GM12878 (cell line): Measurements from ENCODE around the gene GFOD2. TPM values are rescaled to one million over a fixed set of nuclear protein-coding genes. Genes with fewer than 3 reads are reported as not detected.

Experiments used
- ATAC-seq: fragments of 200-7000 bp; cut with Tn5 transposase; 3 replicates; pipeline ENCODE4 v1.9.1; 2020; ENCODE audit warnings: mild to moderate bottlenecking, moderate library complexity
- BruUV-seq: library from RNA; stranded (reverse); fragments of 400-500 nt; replicated peaks from 2 replicates; lab custom pipeline; 2021; lab: Mats Ljungman, UMichigan
- CTCF ChIA-PET: fragments of 300-600 bp; sonication (Branson Sonifier 250); formaldehyde crosslinking; extraction: SDS; loops from one replicate; lab custom pipeline; 2021; ENCODE audit warnings: inconsistent platforms; lab: Yijun Ruan, JAX
- POLR2A ChIA-PET: fragments of 350-600 bp; formaldehyde crosslinking; extraction: SDS; loops from one replicate; lab custom pipeline; 2021; ENCODE audit warnings: inconsistent platforms; lab: Charles Lee
- RAD21 ChIA-PET: fragments of 300-600 bp; sonication (Branson Sonifier 250); formaldehyde crosslinking; loops from one replicate; lab custom pipeline; 2023; ENCODE audit warnings: antibody characterized with exemption; ENCODE audit not compliant: unreplicated experiment; lab: Charles Lee
- SMC1A ChIA-PET: fragments of 300-600 bp; sonication (Branson Sonifier 250); formaldehyde crosslinking; loops from one replicate; lab custom pipeline; 2023; ENCODE audit not compliant: unreplicated experiment, uncharacterized antibody; lab: Charles Lee
- DNase-seq: peaks from one replicate; pipeline ENCODE4 v3.0.0-alpha.2; 2011; ENCODE audit warnings: low read depth, low spot score
- FAIRE-seq: peaks from 3 replicates; lab custom pipeline; 2011; peaks lifted over from hg19 to GRCh38; lab: Jason Lieb, UNC
- H2AFZ ChIP-seq: 2 replicates; pipeline ENCODE4 v1.6.0; 2011; ENCODE audit warnings: low read depth, low read length, control low read depth; ENCODE audit not compliant: control insufficient read depth
- H3K27ac ChIP-seq: 2 replicates; pipeline ENCODE4 v1.5.1; 2011; ENCODE audit warnings: control low read depth; ENCODE audit not compliant: control insufficient read depth, insufficient read depth
- H3K27me3 ChIP-seq, 2 experiments: replicated peaks in 1 of 2; 2 replicates each; pipeline versions ENCODE4 v1.6.0 to v1.6.1; 2011; ENCODE audit warnings: low read length in 1 of 2; ENCODE audit not compliant: control insufficient read depth in 2 of 2, insufficient read depth in 2 of 2
- H3K36me3 ChIP-seq, 2 experiments: 2 replicates each; pipeline ENCODE4 v1.5.1; 2011; ENCODE audit warnings: low read length in 1 of 2; ENCODE audit not compliant: control insufficient read depth in 2 of 2, insufficient read depth in 2 of 2
- H3K4me1 ChIP-seq: 2 replicates; pipeline ENCODE4 v1.6.1; 2011; ENCODE audit warnings: mild to moderate bottlenecking, low read length, moderate library complexity, mixed read lengths; ENCODE audit not compliant: control insufficient read depth, insufficient read depth
- H3K4me2 ChIP-seq: 2 replicates; pipeline ENCODE4 v1.6.0; 2011; ENCODE audit warnings: control low read depth; ENCODE audit not compliant: control insufficient read depth, insufficient read depth
- H3K4me3 ChIP-seq: fragments of 200-600 bp; sonication (generic); 2 replicates; pipeline ENCODE4 v1.5.1; 2016
- H3K79me2 ChIP-seq: 2 replicates; pipeline ENCODE4 v1.6.0; 2011; ENCODE audit warnings: low read length; ENCODE audit not compliant: control insufficient read depth, insufficient read depth
- H3K9ac ChIP-seq: 2 replicates; pipeline ENCODE4 v1.8.0; 2011; ENCODE audit warnings: low read length, control low read depth, mixed read lengths; ENCODE audit not compliant: control insufficient read depth, insufficient read depth
- H3K9me3 ChIP-seq: replicated peaks from 3 replicates; pipeline ENCODE4 v1.5.1; 2011; ENCODE audit warnings: mild to moderate bottlenecking, low read length; ENCODE audit not compliant: control insufficient read depth, insufficient read depth
- H4K20me1 ChIP-seq: 2 replicates; pipeline ENCODE4 v1.6.0; 2011; ENCODE audit not compliant: control insufficient read depth, insufficient read depth
- EP300 ChIP-seq, 2 experiments: fragments of 150-350 bp in 1 of 2; IDR thresholded peaks; 2 replicates each; pipeline ENCODE4 v1.6.1; 2011 to 2012; ENCODE audit warnings: low read depth in 2 of 2, low read length in 2 of 2, borderline replicate concordance in 1 of 2, improper control_type of control experiment in 1 of 2, inconsistent platforms in 1 of 2; ENCODE audit not compliant: control insufficient read depth in 1 of 2
- FOXM1 ChIP-seq: IDR thresholded peaks from 2 replicates; pipeline ENCODE4 v1.6.1; 2012; ENCODE audit warnings: low read depth, mild to moderate bottlenecking, inconsistent platforms, low read length, moderate library complexity
- JUNB ChIP-seq: IDR thresholded peaks from 2 replicates; pipeline ENCODE4 v1.6.1; 2016; ENCODE audit warnings: antibody characterized with exemption, mild to moderate bottlenecking
- NFYA ChIP-seq: IDR thresholded peaks from 2 replicates; pipeline ENCODE4 v1.6.1; 2011; ENCODE audit warnings: low read depth, mild to moderate bottlenecking, low read length, improper control_type of control experiment, borderline replicate concordance
- RBBP5 ChIP-seq: fragments of 200-600 bp; sonication (generic); conservative IDR thresholded peaks from 2 replicates; pipeline ENCODE4 v1.6.1; 2016
- SPI1 ChIP-seq: IDR thresholded peaks from 2 replicates; pipeline ENCODE4 v1.6.1; 2011; ENCODE audit warnings: low read depth, mild to moderate bottlenecking, low read length, moderate library complexity, borderline replicate concordance; ENCODE audit not compliant: insufficient read depth
- WGBS: methylation state at CpG from one replicate; pipeline ENCODE4 v1.1.6; 2016; ENCODE audit warnings: low lambda C conversion rate; ENCODE audit not compliant: insufficient replicate concordance, insufficient coverage; ENCODE audit errors: missing lambda C conversion rate; 5-methylcytosine and 5-hydroxymethylcytosine counted together
- in situ Hi-C: fragments of 300-500 bp; cut with MboI; formaldehyde crosslinking; loops from 9 replicates; pipeline ENCODE4 v1.14.3; 2018; ENCODE audit warnings: mixed read lengths
- intact Hi-C: fragments of 100-400 bp; cut with micrococcal nuclease; formaldehyde crosslinking; loops from one replicate; pipeline ENCODE4 v1.14.2; 2022; ENCODE audit not compliant: unreplicated experiment
- polyA plus RNA-seq, 11 experiments: library from polyadenylated mRNA; depleted of rRNA in 4 of 11; unstranded in 6 of 11; stranded (reverse) in 5 of 11; fragments of >200 nt; fragmentation: Nextera tagmentation in 4 of 11; fragmentation: Illumina TruSeq in 1 of 11; extraction: Ambion mirVana in 4 of 11; extraction: Trizol in 1 of 11; gene quantifications; 1 replicate in 1 of 11; 2 replicates in 10 of 11; pipeline versions ENCODE4 v1.2.1 to v1.2.3, GENCODE V29; 2011 to 2016; ENCODE audit warnings: inconsistent platforms in 2 of 11, missing spikeins in 2 of 11, low read depth in 1 of 11
- total RNA-seq, 4 experiments: library from RNA; depleted of rRNA in 3 of 4; stranded (reverse); fragments of >200 nt in 3 of 4; fragmentation: Illumina TruSeq in 1 of 4; extraction: Trizol in 1 of 4; gene quantifications; 2 replicates each; pipeline versions ENCODE4 v1.2.1 to v1.2.3, GENCODE V29; 2013 to 2021
- TF ChIP-seq, protein P1 (sequence below): fragments of 450-650 bp; IDR thresholded peaks from 2 replicates; pipeline ENCODE4 v1.6.1; 2014; ENCODE audit warnings: mild to moderate bottlenecking
- TF ChIP-seq, protein P2 (sequence below): IDR thresholded peaks from 2 replicates; pipeline ENCODE4 v1.6.1; 2011; ENCODE audit warnings: low read depth, low read length, improper control_type of control experiment, borderline replicate concordance
- TF ChIP-seq, protein P3 (sequence below): fragments of 450-650 bp; IDR thresholded peaks from 2 replicates; pipeline ENCODE4 v1.6.1; 2018; ENCODE audit warnings: borderline replicate concordance, mild to moderate bottlenecking; ENCODE audit not compliant: partially characterized antibody

GFOD2 gene
- total and polyA plus RNA-seq, 10 of the 15 experiments (the other 5 are each of a cell fraction or from before 2014, with no cell fraction given), result 2.0 to 15.9 (median 12.0) TPM

DNA sequence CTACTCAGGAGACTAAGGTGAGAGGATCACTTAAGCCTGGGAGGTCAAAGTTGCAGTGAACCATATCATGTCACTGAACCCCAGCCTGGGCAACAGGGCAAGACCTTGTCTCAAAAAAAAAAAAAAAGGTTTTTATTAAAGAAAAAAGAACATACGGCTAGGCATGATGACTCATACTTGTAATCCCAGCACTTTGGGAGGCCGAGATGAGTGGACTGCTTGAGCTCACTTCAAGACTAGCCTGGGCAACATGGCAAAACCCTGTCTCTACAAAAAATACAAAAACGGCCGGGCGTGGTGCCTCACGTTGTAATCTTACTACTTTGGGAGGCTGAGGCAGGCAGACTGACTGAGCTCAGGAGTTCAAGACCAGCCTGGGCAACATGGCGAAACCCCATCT lies 48.8 kb upstream of the GFOD2 start:
- Histone ChIP-seq H3K27ac (no peak overlapping the region), H3K4me3 (no peak overlapping the region), H3K4me1 (no peaks in the 10 kb centered on the region), H3K9me3 (no peaks in the 10 kb centered on the region), H4K20me1 (0 out of 2 replicates have a peak, but pooled peaks cover 3% of the 10 kb centered on the region), H3K36me3 (peaks cover 13 to 21% of the 10 kb centered on the region in 2 experiments), H3K9ac (no peak overlapping the region), H3K4me2 (no peak overlapping the region), H2AFZ (no peak overlapping the region), H3K79me2 (no peaks in the 10 kb centered on the region), H3K27me3 (no peaks in the 10 kb centered on the region)
- RAD21 ChIA-PET, result no interaction called here
- 26% methylated on average over 7 of the region's 7 CpGs for WGBS
- TF ChIP-seq JUNB (peak; percentile 56), SPI1 (no peak)
- BruUV-seq, result no TSS peak
- DNase-seq, result no peak
- POLR2A ChIA-PET, result interaction anchor here (0.6 to 0.7 kb wide), 2 partner anchors 10 to 18 kb away, joined by 3 to 9 read pairs; no protein-coding TSS in a partner anchor
- intact Hi-C loops (no loop called here), in situ Hi-C loops (no loop called here)
- CTCF ChIA-PET, result interaction anchor here (0.7 to 1.0 kb wide), 2 partner anchors 48 to 254 kb away, joined by 3 to 5 read pairs; no protein-coding TSS in a partner anchor
- FAIRE-seq, result no peak
- ATAC-seq, result peak; percentile 53
- SMC1A ChIA-PET, result interaction anchor here (0.6 to 0.7 kb wide), 2 partner anchors 49 to 70 kb away, joined by 3 read pairs; partner anchors contain the start of gene GFOD2

DNA sequence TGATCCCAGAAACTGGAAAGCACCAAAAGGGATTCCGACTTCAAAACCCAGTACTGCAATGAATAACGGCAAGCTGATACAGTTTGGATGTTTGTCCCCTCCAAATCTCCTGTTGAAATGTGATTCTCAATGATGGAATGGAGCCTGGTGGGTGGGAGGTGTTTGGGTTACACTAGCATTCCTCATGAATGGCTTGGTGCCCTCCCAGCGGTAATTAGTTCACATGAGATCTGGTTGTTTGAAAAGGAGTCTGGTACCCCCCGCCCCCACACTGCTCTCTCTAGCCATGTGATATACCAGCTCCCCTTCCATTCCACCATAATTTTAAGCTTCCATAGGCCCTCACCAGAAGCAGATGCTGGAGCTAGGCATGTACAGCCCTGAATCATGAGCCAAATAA lies 47.2 kb upstream of the GFOD2 start:
- intact Hi-C loops, result no loop called here
- TF ChIP-seq, protein P1, sequence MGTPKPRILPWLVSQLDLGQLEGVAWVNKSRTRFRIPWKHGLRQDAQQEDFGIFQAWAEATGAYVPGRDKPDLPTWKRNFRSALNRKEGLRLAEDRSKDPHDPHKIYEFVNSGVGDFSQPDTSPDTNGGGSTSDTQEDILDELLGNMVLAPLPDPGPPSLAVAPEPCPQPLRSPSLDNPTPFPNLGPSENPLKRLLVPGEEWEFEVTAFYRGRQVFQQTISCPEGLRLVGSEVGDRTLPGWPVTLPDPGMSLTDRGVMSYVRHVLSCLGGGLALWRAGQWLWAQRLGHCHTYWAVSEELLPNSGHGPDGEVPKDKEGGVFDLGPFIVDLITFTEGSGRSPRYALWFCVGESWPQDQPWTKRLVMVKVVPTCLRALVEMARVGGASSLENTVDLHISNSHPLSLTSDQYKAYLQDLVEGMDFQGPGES, result no peak
- TF ChIP-seq EP300 (IDR thresholded peaks at IDR 0.05; ENCODE audit: borderline replicate concordance in 1 of 2, control insufficient read depth in 1 of 2, low read depth in 2 of 2, low read length in 2 of 2) (no peak), FOXM1 (no peak), RBBP5 (no peak), NFYA (no peak)
- TF ChIP-seq, protein P2, sequence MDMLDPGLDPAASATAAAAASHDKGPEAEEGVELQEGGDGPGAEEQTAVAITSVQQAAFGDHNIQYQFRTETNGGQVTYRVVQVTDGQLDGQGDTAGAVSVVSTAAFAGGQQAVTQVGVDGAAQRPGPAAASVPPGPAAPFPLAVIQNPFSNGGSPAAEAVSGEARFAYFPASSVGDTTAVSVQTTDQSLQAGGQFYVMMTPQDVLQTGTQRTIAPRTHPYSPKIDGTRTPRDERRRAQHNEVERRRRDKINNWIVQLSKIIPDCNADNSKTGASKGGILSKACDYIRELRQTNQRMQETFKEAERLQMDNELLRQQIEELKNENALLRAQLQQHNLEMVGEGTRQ, result no peak
- TF ChIP-seq, protein P3, sequence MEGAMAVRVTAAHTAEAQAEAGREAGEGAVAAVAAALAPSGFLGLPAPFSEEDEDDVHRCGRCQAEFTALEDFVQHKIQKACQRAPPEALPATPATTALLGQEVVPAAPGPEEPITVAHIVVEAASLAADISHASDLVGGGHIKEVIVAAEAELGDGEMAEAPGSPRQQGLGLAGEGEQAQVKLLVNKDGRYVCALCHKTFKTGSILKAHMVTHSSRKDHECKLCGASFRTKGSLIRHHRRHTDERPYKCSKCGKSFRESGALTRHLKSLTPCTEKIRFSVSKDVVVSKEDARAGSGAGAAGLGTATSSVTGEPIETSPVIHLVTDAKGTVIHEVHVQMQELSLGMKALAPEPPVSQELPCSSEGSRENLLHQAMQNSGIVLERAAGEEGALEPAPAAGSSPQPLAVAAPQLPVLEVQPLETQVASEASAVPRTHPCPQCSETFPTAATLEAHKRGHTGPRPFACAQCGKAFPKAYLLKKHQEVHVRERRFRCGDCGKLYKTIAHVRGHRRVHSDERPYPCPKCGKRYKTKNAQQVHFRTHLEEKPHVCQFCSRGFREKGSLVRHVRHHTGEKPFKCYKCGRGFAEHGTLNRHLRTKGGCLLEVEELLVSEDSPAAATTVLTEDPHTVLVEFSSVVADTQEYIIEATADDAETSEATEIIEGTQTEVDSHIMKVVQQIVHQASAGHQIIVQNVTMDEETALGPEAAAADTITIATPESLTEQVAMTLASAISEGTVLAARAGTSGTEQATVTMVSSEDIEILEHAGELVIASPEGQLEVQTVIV, result no peak

More for the DNA sequence above, 47.2 kb upstream of the GFOD2 start:
- no peak for ATAC-seq
- Histone ChIP-seq H2AFZ (no peak overlapping the region), H3K27ac (no peak overlapping the region), H3K79me2 (0 out of 2 replicates have a peak, but pooled peaks cover 1% of the 10 kb centered on the region), H3K4me1 (no peaks in the 10 kb centered on the region), H3K36me3 (peaks cover 8 to 12% of the 10 kb centered on the region in 2 experiments), H4K20me1 (no peaks in the 10 kb centered on the region; the same call in 1 of the 2 replicates), H3K9me3 (no peaks in the 10 kb centered on the region), H3K27me3 (no peaks in the 10 kb centered on the region), H3K4me3 (no peak overlapping the region), H3K9ac (no peak overlapping the region), H3K4me2 (no peak overlapping the region)
- ChIA-PET CTCF (interaction anchor here (0.6 to 0.7 kb wide), 2 partner anchors 50 to 136 kb away, joined by 3 to 4 read pairs; no protein-coding TSS in a partner anchor), RAD21 (no interaction called here), SMC1A (no interaction called here), POLR2A (no interaction called here)
- no peak for DNase-seq
- FAIRE-seq, result no peak
- WGBS, result 97% methylated on average over 4 of the region's 4 CpGs
- in situ Hi-C loops, result no loop called here
- BruUV-seq, result no TSS peak
